Fibroblast of lung (primary cell): ENCODE data around the gene GPR25.

Experiments
- EZH2 ChIP-seq: IDR thresholded peaks from 2 replicates; pipeline ENCODE4 v1.5.1; 2012; ENCODE audit warnings: low read length, control low read depth, mild to moderate bottlenecking; ENCODE audit errors: missing control alignments
- TF ChIP-seq, protein P1 (sequence below), 2 donors: IDR thresholded peaks in 1 of 2; conservative IDR thresholded peaks in 1 of 2; 1 replicate in 1 of 2; 2 replicates in 1 of 2; pipeline ENCODE4 v1.5.1; 2011 to 2012; ENCODE audit warnings: low read length in 2 of 2, control low read depth in 1 of 2, inconsistent platforms in 1 of 2, low read depth in 1 of 2, mild to moderate bottlenecking in 1 of 2

DNA sequence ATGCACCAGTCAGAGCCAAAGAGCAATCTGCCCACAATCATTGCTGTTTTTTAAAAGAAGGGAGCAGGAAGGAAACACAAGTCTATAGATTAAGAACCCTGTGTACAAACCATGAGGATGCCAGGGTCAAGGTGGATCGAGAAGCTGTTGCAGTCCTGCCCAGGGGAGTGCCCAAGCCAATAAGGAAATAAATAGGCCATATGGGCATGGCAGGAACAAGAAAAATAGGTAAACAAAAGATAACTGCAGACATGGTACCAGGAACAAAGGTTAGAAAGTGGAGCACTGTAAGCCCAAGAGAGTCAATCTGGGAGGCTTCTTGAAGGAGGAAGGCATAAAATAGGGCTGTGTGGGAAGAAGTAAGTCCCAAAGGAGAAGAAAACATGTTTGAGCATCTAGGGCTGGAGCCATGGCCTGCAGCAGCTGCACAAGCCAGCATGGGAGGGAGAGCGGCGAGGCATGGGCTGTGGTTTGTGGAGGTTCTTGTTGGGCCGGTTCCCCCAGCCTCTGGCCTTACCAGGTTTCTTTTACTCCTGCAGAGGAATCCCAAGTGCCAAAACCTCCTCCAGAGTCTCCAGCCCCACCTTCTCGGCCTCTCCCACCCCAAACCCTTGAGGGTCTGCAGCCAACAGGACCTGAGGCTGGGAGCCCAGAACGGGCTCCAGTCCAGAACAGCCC, 35.5 kb downstream of the GPR25 start:
- TF ChIP-seq, protein P1, sequence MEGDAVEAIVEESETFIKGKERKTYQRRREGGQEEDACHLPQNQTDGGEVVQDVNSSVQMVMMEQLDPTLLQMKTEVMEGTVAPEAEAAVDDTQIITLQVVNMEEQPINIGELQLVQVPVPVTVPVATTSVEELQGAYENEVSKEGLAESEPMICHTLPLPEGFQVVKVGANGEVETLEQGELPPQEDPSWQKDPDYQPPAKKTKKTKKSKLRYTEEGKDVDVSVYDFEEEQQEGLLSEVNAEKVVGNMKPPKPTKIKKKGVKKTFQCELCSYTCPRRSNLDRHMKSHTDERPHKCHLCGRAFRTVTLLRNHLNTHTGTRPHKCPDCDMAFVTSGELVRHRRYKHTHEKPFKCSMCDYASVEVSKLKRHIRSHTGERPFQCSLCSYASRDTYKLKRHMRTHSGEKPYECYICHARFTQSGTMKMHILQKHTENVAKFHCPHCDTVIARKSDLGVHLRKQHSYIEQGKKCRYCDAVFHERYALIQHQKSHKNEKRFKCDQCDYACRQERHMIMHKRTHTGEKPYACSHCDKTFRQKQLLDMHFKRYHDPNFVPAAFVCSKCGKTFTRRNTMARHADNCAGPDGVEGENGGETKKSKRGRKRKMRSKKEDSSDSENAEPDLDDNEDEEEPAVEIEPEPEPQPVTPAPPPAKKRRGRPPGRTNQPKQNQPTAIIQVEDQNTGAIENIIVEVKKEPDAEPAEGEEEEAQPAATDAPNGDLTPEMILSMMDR (conservative IDR thresholded peaks at IDR 0.05 in 1 of 2, IDR thresholded peaks at IDR 0.05 in 1 of 2; ENCODE audit: low read depth in 1 of 2, low read length in 2 of 2): no peak
- no peak for TF ChIP-seq EZH2
